ENCODE measurements around the gene KRT15. TPM values are rescaled to one million over a fixed set of nuclear protein-coding genes. Genes with fewer than 3 reads are reported as not detected.

KRT15 gene
- total and polyA plus RNA-seq, 3 experiments from 2014 or later, result not detected

- DNase-seq, result no peak
- Mint-ChIP-seq H3K36me3 (no peaks in the 10 kb centered on the region), H3K27ac (no peak overlapping the region), H3K9me3 (no peaks in the 10 kb centered on the region), H3K4me3 (no peak overlapping the region), H3K4me1 (no peaks in the 10 kb centered on the region), H3K27me3 (peaks cover 11 to 28% of the 10 kb centered on the region in 2 donors)
- H3K4me3 ChIP-seq (ENCODE audit: low read length), result no peak overlapping the region
- no peaks in the 10 kb centered on the region for H3K9me3 ChIP-seq (ENCODE audit: low read length)
- H3K27ac ChIP-seq (ENCODE audit: low read depth, low read length), result no peak overlapping the region
- H3K4me1 ChIP-seq (ENCODE audit: insufficient read depth, low read length), result no peaks in the 10 kb centered on the region
- H3K36me3 ChIP-seq (ENCODE audit: insufficient read depth, low read length), result no peaks in the 10 kb centered on the region
- ChIA-PET POLR2A (interaction anchor here (0.5 kb wide), 1 partner anchor 71 kb away, joined by 3 read pairs; no protein-coding TSS in a partner anchor), CTCF (no interaction called here)
- H3K27me3 ChIP-seq (ENCODE audit: insufficient read depth, low read length, poor library complexity, severe bottlenecking), result no peaks in the 10 kb centered on the region
These were observed 15.5 kb downstream of the KRT15 start for GRCh38 chr17:41503202-41503601.

GRCh38 chr17:41500131-41500911, 18.4 kb downstream of the KRT15 start:
- Histone ChIP-seq H3K27ac (ENCODE audit: low read depth, low read length) (peak overlapping the region; percentile 43), H3K9me3 (ENCODE audit: low read length) (no peaks in the 10 kb centered on the region), H3K4me1 (ENCODE audit: insufficient read depth, low read length) (peaks cover 9% of the 10 kb centered on the region), H3K4me3 (ENCODE audit: low read length) (no peak overlapping the region), H3K27me3 (ENCODE audit: insufficient read depth, low read length, poor library complexity, severe bottlenecking) (no peaks in the 10 kb centered on the region), H3K36me3 (ENCODE audit: insufficient read depth, low read length) (no peaks in the 10 kb centered on the region)
- Mint-ChIP-seq H3K36me3 (no peaks in the 10 kb centered on the region), H3K4me1 (peaks cover 5 to 9% (median 8%) of the 10 kb centered on the region in 3 donors), H3K27me3 (peaks cover 10 to 31% of the 10 kb centered on the region in 2 donors), H3K27ac (peak overlapping the region in 1 of 8 donors; percentile 66), H3K9me3 (no peaks in the 10 kb centered on the region), H3K4me3 (no peak overlapping the region)
- POLR2A ChIA-PET, result no interaction called here
- CTCF ChIA-PET, result no interaction called here
- no peak for DNase-seq

DNA sequence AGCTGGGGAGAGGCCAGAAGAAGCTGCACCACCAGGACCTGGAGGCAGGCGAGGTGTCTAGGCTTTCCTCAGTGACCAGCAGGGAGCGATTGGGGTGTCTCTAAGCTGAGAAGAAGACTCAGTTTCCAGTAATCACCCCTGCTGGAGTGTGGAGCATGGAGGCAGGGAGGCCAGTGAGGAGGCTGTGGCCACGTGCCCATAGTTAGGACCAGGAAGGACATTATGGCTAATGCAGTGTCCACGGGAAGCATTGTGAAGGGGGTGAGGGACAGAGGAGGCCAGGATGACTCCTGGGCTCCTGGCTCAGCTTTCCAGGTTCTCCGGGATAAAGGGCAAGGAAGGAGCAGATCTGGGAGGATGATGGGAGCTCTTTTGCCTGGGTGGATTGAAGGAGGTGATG, 19.0 kb downstream of the KRT15 start:
- Mint-ChIP-seq H3K9me3 (no peaks in the 10 kb centered on the region), H3K4me3 (no peak overlapping the region), H3K4me1 (peaks cover 5 to 9% (median 8%) of the 10 kb centered on the region in 3 donors), H3K27ac (peak overlapping the region in 1 of 8 donors; percentile 41), H3K36me3 (no peaks in the 10 kb centered on the region), H3K27me3 (peaks cover 10 to 31% of the 10 kb centered on the region in 2 donors)
- ChIA-PET POLR2A (no interaction called here), CTCF (no interaction called here)
- no peak for DNase-seq
- Histone ChIP-seq H3K4me3 (ENCODE audit: low read length) (no peak overlapping the region), H3K36me3 (ENCODE audit: insufficient read depth, low read length) (no peaks in the 10 kb centered on the region), H3K9me3 (ENCODE audit: low read length) (no peaks in the 10 kb centered on the region), H3K27me3 (ENCODE audit: insufficient read depth, low read length, poor library complexity, severe bottlenecking) (no peaks in the 10 kb centered on the region), H3K4me1 (ENCODE audit: insufficient read depth, low read length) (peaks cover 9% of the 10 kb centered on the region), H3K27ac (ENCODE audit: low read depth, low read length) (peak overlapping the region; percentile 9)

- Histone ChIP-seq H3K27ac (ENCODE audit: low read depth, low read length) (no peak overlapping the region), H3K4me3 (ENCODE audit: low read length) (no peak overlapping the region), H3K36me3 (ENCODE audit: insufficient read depth, low read length) (no peaks in the 10 kb centered on the region), H3K9me3 (ENCODE audit: low read length) (no peaks in the 10 kb centered on the region), H3K27me3 (ENCODE audit: insufficient read depth, low read length, poor library complexity, severe bottlenecking) (no peaks in the 10 kb centered on the region), H3K4me1 (ENCODE audit: insufficient read depth, low read length) (peaks cover 9% of the 10 kb centered on the region)
- ChIA-PET CTCF (interaction anchor here (0.9 to 2.1 kb wide), 2 partner anchors 15 to 51 kb away, joined by 3 to 7 read pairs; no protein-coding TSS in a partner anchor), POLR2A (no interaction called here)
- no peaks in the 10 kb centered on the region for H3K9me3 Mint-ChIP-seq
- H3K4me3 Mint-ChIP-seq, result no peak overlapping the region
- no peak for DNase-seq
- H3K4me1 Mint-ChIP-seq, result peaks cover 5 to 9% (median 8%) of the 10 kb centered on the region in 3 donors
- no peaks in the 10 kb centered on the region for H3K36me3 Mint-ChIP-seq
- peak overlapping the region in 1 of 8 donors; percentile 68 for H3K27ac Mint-ChIP-seq
- peaks cover 10 to 30% of the 10 kb centered on the region in 2 donors for H3K27me3 Mint-ChIP-seq
These were observed 20.4 kb downstream of the KRT15 start for GRCh38 chr17:41498276-41498675.

DNA sequence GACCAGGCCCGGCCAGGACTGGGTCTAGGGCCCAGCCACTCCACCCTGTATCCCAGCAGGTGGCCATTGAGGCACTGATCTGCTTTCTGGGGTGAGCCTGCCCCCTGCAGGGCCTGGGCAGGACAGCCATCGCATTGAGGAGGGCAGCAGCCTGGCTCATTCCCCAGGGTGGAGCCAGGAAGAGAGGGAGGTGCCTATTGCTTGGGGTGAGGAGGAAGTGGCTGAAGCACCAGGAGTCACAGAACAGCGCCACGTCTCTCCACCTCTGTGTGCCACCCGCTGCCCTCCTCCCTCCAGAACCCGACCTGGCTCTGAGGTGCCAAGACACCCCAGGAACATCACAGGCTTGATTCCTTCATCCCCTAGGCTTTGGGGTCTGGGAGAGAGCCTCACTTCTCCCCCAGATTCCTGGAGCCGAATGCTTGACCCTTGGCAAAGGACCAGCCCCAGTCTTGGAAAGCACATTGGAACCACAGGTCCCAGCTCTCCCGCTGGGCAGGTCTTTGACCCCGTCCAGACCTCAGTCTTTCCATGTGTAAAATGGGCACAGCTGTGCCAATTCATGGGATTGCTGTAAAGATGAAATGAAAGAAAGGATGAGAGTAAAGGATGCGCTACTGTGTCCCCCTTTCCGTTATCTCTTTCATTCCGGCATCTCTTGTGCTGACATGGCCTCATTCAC, 21.7 kb downstream of the KRT15 start:
- H3K36me3 Mint-ChIP-seq, result no peaks in the 10 kb centered on the region
- H3K4me3 Mint-ChIP-seq, result no peak overlapping the region
- Histone ChIP-seq H3K4me3 (ENCODE audit: low read length) (no peak overlapping the region), H3K36me3 (ENCODE audit: insufficient read depth, low read length) (no peaks in the 10 kb centered on the region), H3K27me3 (ENCODE audit: insufficient read depth, low read length, poor library complexity, severe bottlenecking) (no peaks in the 10 kb centered on the region), H3K27ac (ENCODE audit: low read depth, low read length) (no peak overlapping the region), H3K4me1 (ENCODE audit: insufficient read depth, low read length) (peaks cover 9% of the 10 kb centered on the region), H3K9me3 (ENCODE audit: low read length) (no peaks in the 10 kb centered on the region)
- ChIA-PET POLR2A (no interaction called here), CTCF (interaction anchor here (0.9 to 2.2 kb wide), 5 partner anchors 52 to 175 kb away, joined by 3 to 7 read pairs (median 5); no protein-coding TSS in a partner anchor)
- peaks cover 5 to 9% (median 8%) of the 10 kb centered on the region in 3 donors for H3K4me1 Mint-ChIP-seq
- peak; percentile 13 to 56 (median 30) for DNase-seq
- H3K9me3 Mint-ChIP-seq, result no peaks in the 10 kb centered on the region
- peaks cover 10 to 24% of the 10 kb centered on the region in 2 donors for H3K27me3 Mint-ChIP-seq
- peak overlapping the region in 2 of 8 donors; percentile 22 to 38 for H3K27ac Mint-ChIP-seq

DNA sequence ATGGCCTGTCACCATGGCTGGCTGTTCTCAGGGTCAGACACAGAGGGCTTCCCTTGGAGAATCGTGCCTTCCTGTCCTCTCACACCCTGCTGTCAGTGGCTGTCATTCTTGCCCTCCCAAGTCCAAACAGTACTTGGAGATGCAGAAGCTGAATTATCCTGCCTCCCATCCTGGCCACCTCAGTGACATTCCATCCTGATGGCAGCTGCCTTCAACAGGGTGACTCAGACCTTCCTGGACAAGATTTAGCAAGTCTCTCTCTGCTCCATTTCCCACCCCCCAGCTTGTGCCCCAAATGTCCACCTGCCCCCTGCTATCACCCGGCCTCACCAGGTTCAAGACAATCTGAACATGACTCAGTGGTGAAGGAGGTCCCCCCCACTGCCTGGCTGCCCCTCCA, 24.2 kb downstream of the KRT15 start:
- ChIA-PET POLR2A (no interaction called here), CTCF (interaction anchor here (2.2 kb wide), 1 partner anchor 55 kb away, joined by 7 read pairs; no protein-coding TSS in a partner anchor)
- H3K4me3 Mint-ChIP-seq, result no peak overlapping the region

DNA sequence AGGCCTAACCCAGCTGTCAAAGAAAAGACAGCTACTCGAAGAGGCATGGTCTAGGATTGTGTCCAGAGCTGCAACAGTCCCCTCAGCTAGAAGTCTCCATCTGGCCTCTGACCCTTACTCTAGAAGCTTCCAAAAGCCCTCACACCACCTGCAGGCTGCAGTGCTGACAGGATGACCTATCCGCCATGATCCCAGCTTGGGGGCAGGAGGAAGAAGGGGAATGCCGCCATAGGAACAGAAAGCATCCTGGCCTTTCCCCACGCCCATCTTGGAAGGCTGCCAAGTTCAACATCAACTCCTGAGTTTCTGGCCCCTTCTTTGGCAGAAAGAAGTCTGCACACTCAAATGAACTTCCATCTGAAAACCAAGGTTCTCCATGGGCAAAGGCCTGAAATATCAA, 25.9 kb downstream of the KRT15 start:
- CTCF ChIA-PET, result no interaction called here
- Histone ChIP-seq H3K36me3 (ENCODE audit: insufficient read depth, low read length) (no peaks in the 10 kb centered on the region), H3K27me3 (ENCODE audit: insufficient read depth, low read length, poor library complexity, severe bottlenecking) (no peaks in the 10 kb centered on the region), H3K4me1 (ENCODE audit: insufficient read depth, low read length) (peaks cover 9% of the 10 kb centered on the region), H3K27ac (ENCODE audit: low read depth, low read length) (no peak overlapping the region), H3K4me3 (ENCODE audit: low read length) (no peak overlapping the region), H3K9me3 (ENCODE audit: low read length) (no peaks in the 10 kb centered on the region)
- H3K9me3 Mint-ChIP-seq, result no peaks in the 10 kb centered on the region
- no peak overlapping the region for H3K4me3 Mint-ChIP-seq
- peaks cover 0 to 3% of the 10 kb centered on the region in 2 donors for H3K27me3 Mint-ChIP-seq
- peak overlapping the region in 1 of 8 donors; percentile 43 for H3K27ac Mint-ChIP-seq
- no peaks in the 10 kb centered on the region for H3K36me3 Mint-ChIP-seq
- no peak for DNase-seq
- POLR2A ChIA-PET, result no interaction called here
- peaks cover 13 to 19% (median 17%) of the 10 kb centered on the region in 3 donors for H3K4me1 Mint-ChIP-seq

More for the DNA sequence above, 24.2 kb downstream of the KRT15 start:
- Histone ChIP-seq H3K4me3 (ENCODE audit: low read length) (no peak overlapping the region), H3K4me1 (ENCODE audit: insufficient read depth, low read length) (peaks cover 9% of the 10 kb centered on the region), H3K9me3 (ENCODE audit: low read length) (no peaks in the 10 kb centered on the region), H3K27me3 (ENCODE audit: insufficient read depth, low read length, poor library complexity, severe bottlenecking) (no peaks in the 10 kb centered on the region), H3K36me3 (ENCODE audit: insufficient read depth, low read length) (no peaks in the 10 kb centered on the region), H3K27ac (ENCODE audit: low read depth, low read length) (no peak overlapping the region)
- DNase-seq, result no peak
- Mint-ChIP-seq H3K36me3 (no peaks in the 10 kb centered on the region), H3K27ac (peak overlapping the region in 1 of 8 donors; percentile 17), H3K4me1 (peaks cover 13 to 19% (median 17%) of the 10 kb centered on the region in 3 donors), H3K27me3 (peaks cover under 1 to 12% of the 10 kb centered on the region in 2 donors), H3K9me3 (no peaks in the 10 kb centered on the region)

GRCh38 chr17:41492351-41492750, 26.3 kb downstream of the KRT15 start:
- Mint-ChIP-seq H3K27ac (peak overlapping the region in 1 of 8 donors; percentile 40), H3K4me3 (no peak overlapping the region), H3K4me1 (peaks cover 13 to 19% (median 17%) of the 10 kb centered on the region in 3 donors), H3K9me3 (no peaks in the 10 kb centered on the region), H3K27me3 (peaks cover 0 to 3% of the 10 kb centered on the region in 2 donors), H3K36me3 (no peaks in the 10 kb centered on the region)
- no peak overlapping the region for H3K27ac ChIP-seq (ENCODE audit: low read depth, low read length)
- DNase-seq, result no peak
- no peaks in the 10 kb centered on the region for H3K27me3 ChIP-seq (ENCODE audit: insufficient read depth, low read length, poor library complexity, severe bottlenecking)
- POLR2A ChIA-PET, result no interaction called here
- H3K9me3 ChIP-seq (ENCODE audit: low read length), result no peaks in the 10 kb centered on the region
- H3K4me3 ChIP-seq (ENCODE audit: low read length), result no peak overlapping the region
- CTCF ChIA-PET, result interaction anchor here (1.2 kb wide), 1 partner anchor 169 kb away, joined by 4 read pairs; no protein-coding TSS in a partner anchor
- no peaks in the 10 kb centered on the region for H3K36me3 ChIP-seq (ENCODE audit: insufficient read depth, low read length)
- H3K4me1 ChIP-seq (ENCODE audit: insufficient read depth, low read length), result peaks cover 9% of the 10 kb centered on the region
